Measurements from ENCODE around the gene SPTBN5.
A peak's percentile ranks its signal among the peaks of the same experiment; 100 is the strongest.

The SPTBN5 gene

DNA sequence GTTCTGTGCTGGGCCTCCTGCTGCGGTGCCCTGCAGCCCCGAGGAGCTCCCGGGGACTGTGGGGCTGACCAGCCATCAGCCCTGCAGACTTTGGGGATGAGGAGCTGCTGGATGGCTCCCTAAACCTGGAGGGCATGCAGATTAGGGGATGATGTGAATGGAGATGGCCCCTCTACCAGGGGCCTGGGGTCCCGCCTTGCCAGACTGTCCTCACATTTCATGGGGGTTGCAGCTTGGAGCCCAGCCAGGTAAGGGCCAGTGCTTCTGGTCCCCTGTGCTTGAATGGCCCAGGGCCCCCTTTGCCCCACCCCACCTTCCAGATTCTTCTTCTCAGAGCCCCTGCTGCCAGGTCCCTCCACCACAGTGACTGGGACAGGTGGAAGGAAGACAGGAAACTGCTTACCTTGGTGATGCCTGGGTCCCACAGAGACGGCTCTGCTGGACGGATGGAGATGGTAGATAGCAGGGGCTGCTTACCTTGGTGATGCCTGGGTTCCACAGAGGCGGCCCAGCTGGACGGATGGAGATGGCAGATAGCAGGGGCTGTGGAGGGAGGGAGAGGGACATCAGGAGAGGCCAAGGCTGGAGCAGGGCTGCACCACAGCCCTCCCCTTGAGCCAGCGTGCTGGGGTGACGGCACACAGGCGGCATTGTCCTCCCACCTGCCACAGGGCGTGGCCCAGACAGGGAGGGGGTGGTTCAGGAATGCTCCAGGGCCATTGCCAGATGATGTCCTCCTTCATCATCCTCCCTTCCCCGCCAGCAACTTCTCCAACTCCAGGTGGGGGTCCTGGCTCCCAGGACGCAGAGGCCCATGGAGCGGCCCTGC, at the start of gene SPTBN5:
TSS of gene SPTBN5 (minus strand) at position 632 of the 829 bp plus-strand sequence. CDS start at position 76, 556 bp downstream.
- no peak for DNase-seq

DNA sequence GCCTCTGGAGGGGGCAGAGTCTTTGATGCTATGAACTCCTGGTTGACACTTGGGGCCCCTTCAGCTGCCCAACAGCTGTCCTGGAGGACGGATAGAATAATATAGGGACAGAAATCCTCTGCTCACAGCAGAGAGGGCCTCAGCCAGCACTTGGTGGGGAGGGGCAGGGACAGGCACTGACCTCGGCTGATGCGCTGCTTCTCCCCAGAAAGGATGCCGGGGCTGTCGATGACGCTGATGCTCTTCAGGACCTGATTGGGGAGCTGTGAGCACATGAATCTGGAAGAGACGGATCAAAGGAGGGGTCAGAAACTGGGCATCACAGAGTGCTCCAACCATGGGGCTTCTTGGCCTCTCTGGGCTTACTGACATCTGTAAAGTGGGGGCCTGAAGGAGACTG, 49.0 kb upstream of the SPTBN5 start:
- no peak for DNase-seq

DNA sequence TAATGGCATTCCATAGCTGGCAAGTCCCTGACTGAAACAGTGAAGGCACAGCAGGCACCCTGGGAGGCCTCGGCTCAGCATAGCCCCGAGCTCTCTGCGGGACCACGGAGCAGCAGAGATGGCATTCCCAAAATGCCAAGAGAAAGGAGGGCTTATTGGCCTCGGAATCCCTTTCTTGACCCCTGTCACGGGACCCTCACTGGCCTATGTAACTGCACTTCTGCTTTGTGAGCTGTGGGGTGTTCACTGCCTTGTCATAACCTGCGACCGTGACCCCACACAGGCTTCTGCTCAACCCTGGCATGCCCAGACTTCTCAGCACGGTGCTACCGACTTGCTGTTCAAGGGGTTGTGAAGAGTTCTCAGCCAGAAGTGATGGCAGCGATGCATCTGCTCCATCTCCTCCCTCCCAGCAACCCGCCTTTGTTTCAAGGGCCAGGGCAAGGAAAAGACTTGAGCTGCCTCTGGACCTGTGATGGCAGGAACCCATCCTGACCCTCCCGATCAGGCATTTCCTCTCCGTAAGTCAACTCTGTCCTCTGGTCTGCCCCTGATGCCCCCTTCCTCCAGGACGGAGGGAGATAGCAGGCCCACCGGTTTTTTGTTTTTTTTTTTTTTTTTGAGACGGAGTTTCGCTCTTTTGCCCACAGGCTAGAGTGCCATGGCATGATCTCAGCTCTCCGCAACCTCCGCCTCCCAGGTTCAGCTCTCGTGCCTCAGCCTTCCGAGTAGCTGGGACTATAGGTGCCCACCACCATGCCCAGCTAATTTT, 48.0 kb upstream of the SPTBN5 start:
- DNase-seq, result no peak

DNA sequence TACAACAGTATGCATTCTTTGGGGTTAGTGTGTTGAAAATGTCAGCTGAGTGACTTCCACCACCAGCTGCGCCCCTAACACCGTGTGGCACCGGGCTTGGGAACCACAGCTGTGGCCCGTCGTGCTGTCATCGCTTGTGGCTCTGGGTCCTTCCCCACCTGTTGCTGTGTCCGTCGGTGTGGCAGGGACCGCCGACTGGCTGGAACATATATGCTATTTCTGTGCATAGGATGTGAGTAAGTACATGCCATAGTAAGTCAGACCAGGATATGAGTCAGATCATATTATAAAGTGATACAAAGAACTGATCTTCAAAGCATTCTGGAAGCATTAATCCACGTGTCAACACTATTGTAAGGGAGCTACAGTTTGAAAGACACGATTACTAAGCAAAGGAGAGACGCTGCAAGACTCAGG, 46.6 kb upstream of the SPTBN5 start:
- peak; percentile 59 for DNase-seq

DNA sequence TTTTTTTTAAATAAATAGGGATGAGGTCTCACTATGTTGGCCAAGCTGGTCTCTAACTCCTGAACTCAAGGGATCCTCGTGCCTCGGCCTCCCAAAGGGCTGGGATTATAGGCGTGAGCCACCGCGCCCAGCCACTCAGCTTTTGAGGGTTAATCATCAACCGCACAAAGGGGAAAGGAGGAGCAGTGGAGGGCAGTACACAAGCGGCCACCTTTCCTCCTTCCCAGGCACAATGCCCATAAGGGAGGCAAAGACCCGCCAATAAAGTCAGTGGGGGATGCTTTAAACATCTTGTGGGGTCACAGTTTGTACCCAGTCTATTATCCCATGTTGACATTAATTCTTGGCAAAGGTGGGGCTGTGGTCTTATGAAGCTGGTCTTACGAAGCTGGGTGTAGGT, 46.1 kb upstream of the SPTBN5 start:
- DNase-seq, result no peak

DNA sequence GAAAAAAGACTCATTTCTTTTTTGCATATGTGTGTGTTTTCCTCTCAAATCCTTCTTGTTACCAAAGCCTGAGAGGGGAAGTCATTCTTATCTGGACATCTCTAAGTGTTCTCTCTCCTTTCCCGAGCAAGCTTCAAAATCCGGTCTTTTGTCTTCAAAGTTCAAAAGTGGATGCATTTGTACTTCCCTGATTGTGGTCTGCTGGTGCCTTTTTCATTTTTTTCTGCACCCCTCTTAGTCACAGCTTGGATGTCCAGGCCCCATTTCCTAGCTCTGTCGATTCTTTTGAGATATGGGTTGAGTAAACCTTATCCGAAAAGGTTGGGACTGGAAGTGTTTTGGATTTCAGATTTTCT, 43.7 kb upstream of the SPTBN5 start:
- no peak for DNase-seq

DNA sequence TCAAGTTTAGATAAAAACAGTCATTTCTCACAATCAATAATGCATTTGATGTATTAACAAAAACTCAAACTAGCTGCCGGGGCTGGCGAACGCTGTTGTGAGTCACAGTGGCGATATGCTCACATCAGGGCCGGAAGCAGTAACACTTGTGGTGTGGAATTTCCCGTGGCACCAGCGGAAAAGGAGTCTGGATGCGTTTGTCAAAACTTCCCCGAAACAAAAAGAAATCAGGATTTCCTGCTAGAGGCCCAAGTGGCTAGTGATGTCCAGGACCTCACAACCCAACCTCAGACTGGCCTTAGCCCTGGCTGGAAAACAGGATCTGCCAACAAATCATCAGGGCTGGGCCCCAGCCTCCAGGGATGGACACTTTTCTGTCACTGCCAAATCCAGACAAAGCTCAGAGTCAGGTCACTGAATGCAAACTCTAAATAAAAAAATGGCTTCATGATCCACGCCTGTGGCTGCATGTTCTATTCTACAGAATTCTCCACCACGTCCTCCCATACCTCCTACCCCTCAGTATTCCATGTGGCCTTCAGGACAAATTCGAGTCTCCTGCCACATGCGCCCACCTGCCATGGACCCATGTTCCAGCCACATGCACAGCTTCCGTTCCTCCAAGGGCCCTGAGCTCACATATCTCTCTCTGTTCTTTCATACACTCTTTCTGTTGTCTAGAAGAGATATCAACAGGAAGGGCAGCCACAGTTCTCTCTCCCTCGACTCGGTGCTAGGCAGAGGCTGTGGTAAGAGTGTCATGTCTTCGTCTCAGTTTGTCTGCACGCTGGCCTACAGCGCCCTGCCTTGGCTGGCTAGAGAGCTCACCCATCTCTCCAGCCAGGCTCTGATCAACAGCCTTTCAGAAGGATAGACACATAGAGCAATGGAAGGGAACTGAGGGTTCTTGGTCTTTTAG, 43.1 kb upstream of the SPTBN5 start:
- peak; percentile 83 for DNase-seq

DNA sequence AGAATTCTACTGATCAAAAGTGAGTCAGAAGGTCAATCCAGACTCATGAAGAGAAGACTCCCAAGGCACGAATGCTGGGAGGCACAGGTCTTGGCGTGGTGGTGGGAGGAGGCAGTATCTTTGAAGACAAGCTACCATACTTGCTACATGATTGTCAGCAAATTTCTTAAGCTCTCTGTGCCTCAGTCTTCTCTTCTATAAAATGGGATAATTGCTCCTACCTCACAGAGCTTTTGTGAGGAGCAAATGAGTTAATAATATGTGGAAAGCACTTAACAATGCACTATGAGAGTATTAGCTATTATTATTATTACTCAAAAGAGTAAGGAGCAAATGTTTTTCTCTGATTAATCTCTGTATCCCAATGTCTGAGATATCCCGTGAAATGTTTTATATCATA, 42.3 kb upstream of the SPTBN5 start:
- DNase-seq, result no peak

DNA sequence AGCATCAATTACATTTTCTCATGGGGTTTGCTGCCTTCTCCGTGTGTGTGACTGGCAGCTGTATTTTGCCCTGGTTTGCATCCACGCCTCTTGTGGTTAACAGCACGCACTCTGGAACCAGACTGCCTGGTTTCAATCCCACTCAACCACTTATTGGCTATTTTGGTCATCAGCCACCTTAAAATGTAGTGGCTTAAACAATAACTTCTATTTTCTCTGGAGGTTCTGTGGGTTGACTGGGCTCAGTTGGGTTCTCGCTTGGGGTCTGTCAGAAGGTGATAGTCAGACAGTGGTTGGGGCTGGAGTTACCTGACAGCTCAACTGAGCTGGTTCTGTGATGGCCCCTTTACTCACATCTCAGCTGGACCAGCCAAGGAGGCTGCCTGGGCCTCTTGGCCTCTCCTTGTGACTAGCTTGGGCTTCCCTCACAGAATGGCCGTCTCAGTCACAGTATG, 41.7 kb upstream of the SPTBN5 start:
- DNase-seq, result no peak

DNA sequence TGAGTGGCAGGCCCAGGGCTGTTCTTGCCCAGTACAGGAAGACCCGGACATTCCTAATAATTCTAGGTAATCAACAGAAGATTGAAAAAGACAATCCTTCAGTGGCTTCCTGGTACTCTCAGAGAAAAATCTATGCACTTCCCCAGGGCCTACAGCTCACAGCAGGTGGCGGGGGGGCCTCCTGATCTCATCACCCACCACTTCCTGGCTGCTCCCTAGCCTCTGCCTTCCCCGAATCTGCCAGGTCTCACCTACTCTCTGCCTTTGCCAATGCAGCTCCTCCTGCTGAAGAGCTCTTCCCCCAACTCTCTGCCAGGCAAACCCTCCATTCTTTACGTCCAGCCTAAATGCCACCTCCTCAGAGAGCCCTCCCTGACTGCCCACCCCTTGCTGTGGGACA, 41.0 kb upstream of the SPTBN5 start:
- peak; percentile 60 for DNase-seq

DNA sequence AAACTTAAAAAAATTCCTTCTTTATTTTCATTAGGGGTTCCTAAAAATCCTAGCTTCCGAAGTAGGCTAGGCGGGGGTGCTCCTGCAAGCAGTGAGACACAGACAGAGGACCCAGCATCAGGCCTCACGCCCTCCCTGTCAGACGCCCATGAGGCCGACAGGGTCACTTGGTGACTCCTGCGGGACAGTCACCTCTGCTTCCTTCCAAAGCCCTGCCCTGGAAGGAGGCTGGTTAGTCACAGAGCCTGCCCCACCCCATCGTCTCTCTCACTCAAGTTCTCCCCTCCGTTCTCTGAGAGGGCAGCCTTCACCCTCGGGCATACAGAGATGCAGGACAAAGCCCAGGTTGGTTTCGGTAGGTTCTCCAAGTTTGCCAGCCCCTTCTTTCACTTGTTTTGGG, 39.9 kb upstream of the SPTBN5 start:
- no peak for DNase-seq

DNA sequence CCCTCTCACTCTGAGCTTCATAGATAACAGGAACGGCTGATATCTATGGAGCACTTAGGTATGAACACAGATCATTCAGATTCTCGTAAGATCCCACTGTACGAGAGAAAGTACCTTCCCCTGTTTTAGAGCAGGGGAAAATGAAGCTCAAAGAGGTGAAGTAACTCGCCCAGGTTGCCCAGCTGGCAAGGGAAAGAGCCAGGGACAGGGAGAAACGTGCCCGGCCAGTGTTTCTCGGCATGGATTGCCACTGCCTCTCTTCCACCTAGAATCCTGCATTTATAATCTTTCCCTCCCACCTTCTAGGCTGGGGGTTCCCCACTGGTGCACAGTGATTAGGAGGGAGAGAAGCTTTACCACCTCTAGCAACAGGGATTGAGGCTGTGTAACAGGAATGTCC, 39.5 kb upstream of the SPTBN5 start:
- no peak for DNase-seq

DNA sequence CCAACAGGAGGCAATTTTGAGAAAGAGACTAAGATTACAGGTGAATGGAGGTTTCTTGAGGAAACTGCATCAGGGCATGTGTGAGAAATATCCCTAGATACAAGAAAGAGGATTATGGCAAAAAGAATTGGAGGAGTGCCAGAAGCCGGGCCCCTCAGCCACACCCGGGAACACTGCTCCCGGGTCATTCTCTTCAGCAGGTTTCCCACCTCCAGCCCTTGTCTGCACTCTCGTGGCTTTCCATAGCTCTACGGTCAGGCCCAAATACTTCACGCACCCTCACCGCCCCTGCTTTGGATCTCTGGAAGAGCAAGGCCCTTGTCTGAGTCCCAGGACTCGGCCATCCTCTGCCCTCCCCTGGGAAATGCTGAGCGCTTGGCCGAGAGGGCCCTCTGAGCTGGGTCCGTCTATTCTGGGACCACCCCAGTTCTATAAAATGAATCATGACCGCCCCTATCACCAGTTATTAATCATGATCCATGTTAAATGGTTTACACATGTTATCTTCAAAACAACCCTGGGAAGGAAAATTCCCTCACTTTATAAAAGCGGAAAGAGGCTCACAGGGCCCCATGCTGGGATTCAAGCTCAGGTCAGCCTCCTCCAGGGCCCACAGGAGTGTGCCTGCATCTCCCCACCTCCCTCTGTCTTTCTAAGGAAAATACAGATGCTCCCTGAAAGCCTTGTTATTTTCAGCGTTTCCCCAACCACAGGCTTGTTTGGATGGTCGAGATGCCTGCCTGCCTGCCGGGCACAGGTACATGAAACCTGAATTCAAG, 38.8 kb upstream of the SPTBN5 start:
- no peak for DNase-seq

DNA sequence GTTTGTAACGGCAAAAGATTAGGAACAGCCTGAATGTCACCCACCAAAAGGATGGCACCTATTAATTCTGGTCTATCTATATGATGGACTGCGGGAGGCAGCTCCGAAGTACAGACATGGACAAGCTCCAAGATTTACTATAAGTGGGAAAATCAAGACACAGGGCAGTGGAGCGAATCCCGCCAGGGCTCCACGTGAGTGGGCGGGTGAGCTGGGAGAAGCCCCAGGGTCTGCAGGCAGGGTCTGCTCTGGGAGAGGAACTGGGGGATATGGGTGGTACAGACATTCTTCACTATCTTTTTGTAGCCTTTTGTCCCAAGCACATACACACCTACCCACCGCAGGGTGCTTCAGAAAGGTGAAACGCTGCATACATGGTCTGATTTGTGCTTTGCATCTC, 38.2 kb upstream of the SPTBN5 start:
- DNase-seq, result no peak

DNA sequence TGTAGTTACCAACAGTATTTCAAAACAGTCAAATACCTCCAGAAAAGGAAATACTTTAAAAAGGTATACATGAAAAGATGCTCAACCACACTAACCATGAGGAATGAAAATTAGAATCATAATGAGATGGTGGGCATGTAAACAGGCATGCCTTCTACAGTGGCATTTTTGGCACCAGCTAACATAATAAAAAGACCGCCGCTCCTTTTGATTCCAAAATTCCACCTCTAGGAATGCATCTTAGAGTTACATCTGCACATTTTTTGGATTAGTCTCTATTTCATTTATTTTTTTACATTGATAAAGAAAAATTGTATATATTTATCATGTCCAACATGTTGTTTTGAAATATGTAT, 37.0 kb upstream of the SPTBN5 start:
- no peak for DNase-seq

DNA sequence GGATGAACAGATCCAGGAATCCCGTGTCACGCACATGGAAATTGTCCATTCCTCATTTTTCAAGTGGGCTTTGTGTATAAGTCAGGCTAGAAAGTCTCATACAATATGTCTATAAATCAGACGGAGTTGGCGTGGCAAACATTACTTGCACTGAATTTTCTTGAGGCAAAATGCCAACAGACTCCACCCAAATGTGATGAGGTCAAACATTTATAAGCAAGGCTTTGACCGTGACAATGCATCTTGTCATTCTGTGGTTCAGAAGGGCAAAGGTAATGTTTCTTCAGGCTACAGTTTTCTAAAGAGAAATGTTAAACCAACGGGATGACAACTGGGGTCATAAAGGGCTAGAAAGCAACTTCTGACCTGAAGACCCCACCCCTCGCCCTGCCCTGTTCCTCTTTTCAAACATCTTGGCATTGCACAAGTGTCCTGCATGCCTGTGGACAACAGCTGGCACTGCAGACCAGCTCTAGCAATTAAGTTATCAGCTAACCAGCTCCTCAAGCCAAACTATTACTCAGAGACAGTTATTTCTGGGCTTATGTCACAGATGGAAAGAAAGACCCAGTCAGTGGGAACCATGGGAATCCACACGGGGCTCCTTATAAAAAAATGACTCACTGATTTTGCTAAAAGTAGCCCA, 36.5 kb upstream of the SPTBN5 start:
- DNase-seq, result no peak

DNA sequence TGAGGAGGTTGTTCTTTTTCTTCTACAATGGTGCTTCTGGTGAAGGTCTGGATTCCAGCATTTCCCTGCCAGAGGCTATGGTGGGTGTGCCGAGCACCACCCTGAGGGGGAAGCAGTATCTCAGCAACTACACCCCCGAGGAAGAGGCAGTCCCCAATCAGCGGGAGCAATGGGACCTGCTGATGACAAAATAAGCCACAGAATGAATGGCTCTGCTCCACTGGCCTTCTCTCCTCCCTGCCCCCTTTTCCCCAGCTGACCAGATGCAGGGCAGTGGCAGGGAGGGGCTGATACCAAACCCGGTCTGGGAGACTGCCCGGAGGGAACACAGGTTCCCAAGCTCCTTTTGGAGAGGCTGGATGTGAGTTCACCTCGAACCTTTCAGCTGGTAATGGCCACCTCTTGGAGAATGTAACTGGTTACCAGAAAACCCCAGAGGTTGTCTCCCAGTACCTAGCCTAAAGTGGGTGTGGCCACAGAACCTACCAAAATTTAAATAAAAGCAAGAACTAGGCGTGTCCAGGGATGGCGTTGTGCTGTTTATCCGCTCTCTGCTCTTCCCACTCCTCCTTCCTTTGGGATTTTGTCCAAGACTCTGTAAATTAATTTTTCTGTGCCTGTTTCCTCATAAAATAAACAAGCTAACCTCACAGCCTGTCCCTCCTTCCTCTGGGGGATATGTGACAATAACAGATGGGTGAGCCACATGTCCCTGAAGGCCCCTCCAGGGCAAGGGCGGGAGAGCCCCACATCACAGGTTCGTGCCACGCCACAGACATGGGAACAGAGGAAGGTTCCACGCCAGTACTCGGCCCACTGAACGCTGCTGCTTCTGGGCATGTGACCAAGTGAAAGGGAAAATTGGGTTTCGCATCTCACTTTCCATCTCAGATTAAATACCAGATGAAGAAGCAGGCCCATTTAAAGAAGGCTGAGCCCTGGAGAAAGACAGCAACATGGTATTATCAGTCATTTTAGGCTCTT, 35.1 kb upstream of the SPTBN5 start:
- no peak for DNase-seq

DNA sequence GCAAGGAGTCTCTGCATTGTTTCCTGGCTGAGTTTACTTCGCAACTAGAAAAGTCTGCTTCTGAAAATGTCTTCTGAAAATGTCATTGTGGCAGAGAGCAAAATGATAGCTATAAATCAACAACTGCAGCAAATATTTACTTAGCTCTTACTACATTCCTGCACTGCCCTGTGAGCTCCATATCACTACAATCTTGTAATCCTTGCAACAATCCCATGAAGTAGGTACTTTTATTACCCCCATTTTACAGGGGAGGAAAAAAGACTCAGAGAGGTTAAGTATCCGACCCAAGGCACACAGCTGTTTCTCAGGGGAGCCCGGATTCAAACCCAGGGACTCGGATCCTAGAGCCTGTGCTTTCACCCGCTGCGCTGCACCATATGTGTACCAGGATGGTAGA, 34.2 kb upstream of the SPTBN5 start:
- DNase-seq, result no peak

DNA sequence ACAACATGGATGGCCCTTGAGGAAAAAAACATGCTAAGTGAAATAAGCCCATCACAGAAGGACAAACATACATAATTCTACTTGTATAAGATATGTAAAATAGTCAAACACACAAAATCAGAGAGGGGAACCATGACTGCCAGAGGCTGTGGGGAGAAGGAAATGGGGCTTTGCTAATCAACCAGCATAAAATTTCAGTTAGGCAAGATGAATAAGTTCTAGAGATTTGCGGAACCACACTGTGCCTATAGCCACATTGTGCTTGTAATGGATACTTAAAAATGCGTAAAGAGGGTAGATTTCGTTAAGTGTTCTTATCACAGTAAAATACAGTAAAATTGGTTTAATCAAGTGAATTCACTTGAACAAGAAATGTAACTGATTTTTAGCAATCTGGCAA, 33.7 kb upstream of the SPTBN5 start:
- DNase-seq, result no peak

DNA sequence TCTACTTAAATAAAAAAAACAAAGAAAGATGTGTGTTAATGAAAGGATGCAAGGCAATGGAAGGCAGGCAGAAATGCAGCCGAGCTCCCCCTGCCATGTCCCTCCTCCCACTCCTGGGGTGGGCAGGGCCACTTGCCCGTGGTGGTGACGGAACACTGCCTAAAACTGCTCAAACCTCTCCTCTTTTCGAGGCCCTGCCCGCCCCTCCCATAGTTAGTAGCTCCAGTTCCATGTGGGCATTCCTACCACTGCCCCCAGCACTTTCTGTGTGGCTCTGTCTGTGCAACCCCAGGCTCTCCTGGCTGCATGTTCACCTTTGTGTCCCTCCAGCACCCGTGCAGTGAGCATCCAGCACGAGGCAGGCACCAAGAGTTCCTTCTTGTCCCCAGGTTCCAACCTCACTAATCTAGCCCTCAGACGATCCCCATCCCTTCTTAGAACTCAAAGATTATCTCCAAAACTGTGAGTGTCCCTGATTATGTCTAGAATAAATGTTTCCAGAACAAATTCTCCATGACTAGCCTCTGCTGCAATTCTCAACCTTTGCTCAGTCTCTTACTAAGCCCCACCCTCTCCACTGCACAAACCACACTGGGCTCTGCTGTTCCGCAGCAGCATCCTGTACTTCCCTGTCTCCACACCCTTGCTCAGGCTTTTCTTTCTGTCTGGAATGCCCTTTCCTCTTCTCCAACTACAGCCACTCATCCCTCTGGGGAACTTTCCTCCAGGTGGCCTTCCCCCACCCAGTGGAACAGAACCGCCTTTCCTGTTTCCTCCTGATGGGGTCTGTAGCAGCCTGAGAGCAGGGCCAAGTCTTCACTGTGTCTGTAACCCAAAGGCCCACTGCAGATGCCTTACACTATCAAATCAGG, 32.6 kb upstream of the SPTBN5 start:
- no peak for DNase-seq
